Measurements from ENCODE around the gene ADGB. TPM values are rescaled to one million over a fixed set of nuclear protein-coding genes. Genes with fewer than 3 reads are reported as not detected.

The ADGB gene
- total RNA-seq, 1 experiment from 2014 or later: 0.43 TPM

- no peak for DNase-seq
- Histone ChIP-seq H3K4me3 (no peak overlapping the region), H3K4me1 (no peaks in the 10 kb centered on the region), H3K9me3 (replicated peaks) (no peaks in the 10 kb centered on the region), H3K36me3 (no peaks in the 10 kb centered on the region), H3K27ac (no peak overlapping the region), H3K27me3 (no peaks in the 10 kb centered on the region)
These were observed 4.8 kb upstream of the ADGB start for GRCh38 chr6:146593986-146594385.

- Histone ChIP-seq H3K36me3 (no peaks in the 10 kb centered on the region), H3K4me3 (no peak overlapping the region), H3K9me3 (replicated peaks) (no peaks in the 10 kb centered on the region), H3K27me3 (no peaks in the 10 kb centered on the region), H3K27ac (no peak overlapping the region), H3K4me1 (no peaks in the 10 kb centered on the region)
- no peak for DNase-seq
These were observed 4.3 kb upstream of the ADGB start for GRCh38 chr6:146594495-146594894.

- Histone ChIP-seq H3K36me3 (no peaks in the 10 kb centered on the region), H3K27ac (no peak overlapping the region), H3K27me3 (no peaks in the 10 kb centered on the region), H3K4me3 (no peak overlapping the region), H3K4me1 (no peaks in the 10 kb centered on the region), H3K9me3 (replicated peaks) (no peaks in the 10 kb centered on the region)
- DNase-seq: no peak
These were observed 2.6 kb upstream of the ADGB start for GRCh38 chr6:146595972-146596731.

- Histone ChIP-seq H3K9me3 (replicated peaks) (no peaks in the 10 kb centered on the region), H3K4me3 (no peak overlapping the region), H3K36me3 (no peaks in the 10 kb centered on the region), H3K27me3 (no peaks in the 10 kb centered on the region), H3K27ac (no peak overlapping the region), H3K4me1 (no peaks in the 10 kb centered on the region)
- no peak for DNase-seq
These were observed 2.6 kb downstream of the ADGB start for GRCh38 chr6:146601352-146601751.

GRCh38 chr6:146602526-146602925, 3.8 kb downstream of the ADGB start:
- Histone ChIP-seq H3K27me3 (no peaks in the 10 kb centered on the region), H3K27ac (no peak overlapping the region), H3K4me3 (no peak overlapping the region), H3K9me3 (replicated peaks) (no peaks in the 10 kb centered on the region; the same call in 1 of the 2 replicates), H3K4me1 (no peaks in the 10 kb centered on the region), H3K36me3 (no peaks in the 10 kb centered on the region)
- DNase-seq: no peak

- no peaks in the 10 kb centered on the region for H3K4me1 ChIP-seq
- H3K4me3 ChIP-seq: no peak overlapping the region
- no peak overlapping the region for H3K27ac ChIP-seq
- H3K36me3 ChIP-seq: no peaks in the 10 kb centered on the region
- H3K27me3 ChIP-seq: no peaks in the 10 kb centered on the region
- no peak for DNase-seq
- H3K9me3 ChIP-seq (replicated peaks): no peaks in the 10 kb centered on the region
These were observed 15.2 kb downstream of the ADGB start for GRCh38 chr6:146613947-146614346.

GRCh38 chr6:146620655-146621054, 21.9 kb downstream of the ADGB start:
- Histone ChIP-seq H3K27ac (no peak overlapping the region), H3K9me3 (replicated peaks) (no peaks in the 10 kb centered on the region), H3K36me3 (no peaks in the 10 kb centered on the region), H3K4me1 (no peaks in the 10 kb centered on the region), H3K4me3 (no peak overlapping the region), H3K27me3 (no peaks in the 10 kb centered on the region)
- no peak for DNase-seq

- Histone ChIP-seq H3K36me3 (no peaks in the 10 kb centered on the region), H3K9me3 (replicated peaks) (0 out of 2 replicates have a peak, but pooled peaks cover 2% of the 10 kb centered on the region), H3K4me1 (no peaks in the 10 kb centered on the region), H3K27ac (no peak overlapping the region), H3K4me3 (no peak overlapping the region), H3K27me3 (no peaks in the 10 kb centered on the region)
- DNase-seq: no peak
These were observed 29.6 kb downstream of the ADGB start for GRCh38 chr6:146628350-146628749.

GRCh38 chr6:146634022-146634421, 35.2 kb downstream of the ADGB start:
- no peak overlapping the region for H3K4me3 ChIP-seq

GRCh38 chr6:146635165-146635564, 36.4 kb downstream of the ADGB start:
- DNase-seq: no peak
- H3K27me3 ChIP-seq: no peaks in the 10 kb centered on the region
- H3K4me3 ChIP-seq: no peak overlapping the region
- H3K36me3 ChIP-seq: no peaks in the 10 kb centered on the region
- H3K9me3 ChIP-seq (replicated peaks): no peaks in the 10 kb centered on the region
- no peak overlapping the region for H3K27ac ChIP-seq
- H3K4me1 ChIP-seq: no peaks in the 10 kb centered on the region

More at GRCh38 chr6:146634022-146634421, 35.2 kb downstream of the ADGB start:
- Histone ChIP-seq H3K27ac (no peak overlapping the region), H3K9me3 (replicated peaks) (no peaks in the 10 kb centered on the region), H3K27me3 (no peaks in the 10 kb centered on the region), H3K36me3 (no peaks in the 10 kb centered on the region), H3K4me1 (no peaks in the 10 kb centered on the region)
- no peak for DNase-seq

GRCh38 chr6:146636481-146636880, 37.7 kb downstream of the ADGB start:
- no peaks in the 10 kb centered on the region for H3K27me3 ChIP-seq
- no peaks in the 10 kb centered on the region for H3K9me3 ChIP-seq (replicated peaks)
- H3K27ac ChIP-seq: no peak overlapping the region
- H3K4me1 ChIP-seq: no peaks in the 10 kb centered on the region
- no peak overlapping the region for H3K4me3 ChIP-seq
- DNase-seq: no peak
- no peaks in the 10 kb centered on the region for H3K36me3 ChIP-seq

- no peaks in the 10 kb centered on the region for H3K4me1 ChIP-seq
- no peaks in the 10 kb centered on the region for H3K9me3 ChIP-seq (replicated peaks)
- no peak overlapping the region for H3K27ac ChIP-seq
- DNase-seq: no peak
- no peak overlapping the region for H3K4me3 ChIP-seq
- no peaks in the 10 kb centered on the region for H3K36me3 ChIP-seq
- no peaks in the 10 kb centered on the region for H3K27me3 ChIP-seq
These were observed 44.1 kb downstream of the ADGB start for GRCh38 chr6:146642921-146643320.

- Histone ChIP-seq H3K4me3 (no peak overlapping the region), H3K9me3 (replicated peaks) (no peaks in the 10 kb centered on the region), H3K4me1 (no peaks in the 10 kb centered on the region), H3K27ac (no peak overlapping the region), H3K36me3 (no peaks in the 10 kb centered on the region), H3K27me3 (no peaks in the 10 kb centered on the region)
- DNase-seq: no peak
These were observed 52.2 kb downstream of the ADGB start for GRCh38 chr6:146650799-146651481.

- H3K27me3 ChIP-seq: no peaks in the 10 kb centered on the region
- no peak overlapping the region for H3K27ac ChIP-seq
- DNase-seq: no peak
- no peaks in the 10 kb centered on the region for H3K36me3 ChIP-seq
- no peaks in the 10 kb centered on the region for H3K9me3 ChIP-seq (replicated peaks)
- H3K4me1 ChIP-seq: no peaks in the 10 kb centered on the region
- no peak overlapping the region for H3K4me3 ChIP-seq
These were observed 52.7 kb downstream of the ADGB start for GRCh38 chr6:146651482-146651863.

GRCh38 chr6:146657432-146657831, 58.7 kb downstream of the ADGB start:
- Histone ChIP-seq H3K27ac (no peak overlapping the region), H3K4me3 (no peak overlapping the region), H3K27me3 (no peaks in the 10 kb centered on the region), H3K9me3 (replicated peaks) (no peaks in the 10 kb centered on the region), H3K4me1 (no peaks in the 10 kb centered on the region), H3K36me3 (no peaks in the 10 kb centered on the region)
- no peak for DNase-seq

Measured in SJCRH30 (cell line).